Gastrocnemius medialis (tissue), 4 donors: ENCODE results near the gene TOR1B.

Experiments used
- CTCF ChIP-seq, 5 experiments: fragments of 450-650 bp in 3 of 5; fragments of 200-600 bp in 2 of 5; sonication (generic) in 2 of 5; IDR thresholded peaks in 4 of 5; conservative IDR thresholded peaks in 1 of 5; 1 replicate in 4 of 5; 2 replicates in 1 of 5; pipeline ENCODE4 v1.5.1; 2016 to 2019; ENCODE audit warnings: antibody characterized with exemption in 5 of 5, mild to moderate bottlenecking in 3 of 5, moderate library complexity in 3 of 5
- POLR2A ChIP-seq, 2 donors: fragments of 450-650 bp; IDR thresholded peaks; one replicate each; pipeline ENCODE4 v1.6.1; 2017; ENCODE audit warnings: antibody characterized with exemption in 2 of 2, mild to moderate bottlenecking in 2 of 2, moderate library complexity in 2 of 2

- TF ChIP-seq CTCF (IDR thresholded peaks at IDR 0.05 in 4 of 5, conservative IDR thresholded peaks at IDR 0.05 in 1 of 5) (no peak), POLR2A (IDR thresholded peaks at IDR 0.05) (no peak)
Measured at GRCh38 chr9:129755151-129755550, 47.8 kb upstream of the TOR1B start.
